ENCODE results near the gene TMEM74B.

TMEM74B gene

GRCh38 chr20:1191299-1191698, 6.5 kb upstream of the TMEM74B start:
- POLR2A ChIA-PET: no interaction called here
- CTCF ChIA-PET: interaction anchor here (1.1 to 1.4 kb wide), 2 partner anchors 19 to 21 kb away, joined by 3 to 4 read pairs; no protein-coding TSS in a partner anchor
- TF ChIP-seq ZNF37A (tag by site-specific recombination; IDR thresholded peaks at IDR 0.05): no peak
- TF ChIP-seq ZFP37 (tag by site-specific recombination; IDR thresholded peaks at IDR 0.05): no peak
- no peak for TF ChIP-seq ZNF518A (tag by site-specific recombination; conservative IDR thresholded peaks at IDR 0.05; ENCODE audit: low read depth)
- no peak for TF ChIP-seq ZNF274 (IDR thresholded peaks at IDR 0.05; ENCODE audit: low read length)
- TF ChIP-seq ZNF274 (tag by site-specific recombination; IDR thresholded peaks at IDR 0.05; ENCODE audit: borderline replicate concordance): no peak
- TF ChIP-seq ZBTB44 (tag by site-specific recombination; IDR thresholded peaks at IDR 0.05): no peak
- TF ChIP-seq ZNF404 (tag by site-specific recombination; IDR thresholded peaks at IDR 0.05): no peak
- no peak for TF ChIP-seq GLIS2 (tag by site-specific recombination; IDR thresholded peaks at IDR 0.05)
- TF ChIP-seq ZNF843 (tag by site-specific recombination; IDR thresholded peaks at IDR 0.05): no peak
- no peak for TF ChIP-seq ZNF561 (tag by site-specific recombination; IDR thresholded peaks at IDR 0.05; ENCODE audit: borderline replicate concordance)
- no peak for TF ChIP-seq PRDM10 (tag by site-specific recombination; IDR thresholded peaks at IDR 0.05)
- TF ChIP-seq ZNF214 (tag by site-specific recombination; IDR thresholded peaks at IDR 0.05; ENCODE audit: borderline replicate concordance): no peak
- no peak for TF ChIP-seq ZNF580 (tag by site-specific recombination; IDR thresholded peaks at IDR 0.05)
- no peak for TF ChIP-seq YY1 (tag by site-specific recombination; IDR thresholded peaks at IDR 0.05)
- TF ChIP-seq SP2 (tag by site-specific recombination; IDR thresholded peaks at IDR 0.05): no peak
- TF ChIP-seq ZNF623 (tag by site-specific recombination; IDR thresholded peaks at IDR 0.05): no peak
- no peak for TF ChIP-seq ZNF184 (tag by site-specific recombination; IDR thresholded peaks at IDR 0.05)
- no peak for TF ChIP-seq ZNF211 (tag by site-specific recombination; IDR thresholded peaks at IDR 0.05; ENCODE audit: low read depth)
- TF ChIP-seq RBAK (tag by site-specific recombination; IDR thresholded peaks at IDR 0.05): no peak
- TF ChIP-seq ZNF221 (tag by site-specific recombination; IDR thresholded peaks at IDR 0.05; ENCODE audit: borderline replicate concordance): no peak
- TF ChIP-seq FEZF1 (tag by site-specific recombination; IDR thresholded peaks at IDR 0.05): no peak
- H3K36me3 ChIP-seq (ENCODE audit: control insufficient read depth in 2 of 2, insufficient read depth in 1 of 2, low read length in 2 of 2): no peaks in the 10 kb centered on the region
- no peaks in the 10 kb centered on the region for H3K4me1 ChIP-seq (ENCODE audit: control insufficient read depth, insufficient read depth, low read length)
- no peak overlapping the region for H3K4me3 ChIP-seq (ENCODE audit: low read depth, low read length)
- H3K9me3 ChIP-seq (ENCODE audit: control insufficient read depth, insufficient read depth, low read depth, low read length): no peaks in the 10 kb centered on the region
- H3K27ac ChIP-seq (ENCODE audit: extremely low read depth, low read depth, low read length): no peak overlapping the region
